Islet precursor cell (in vitro differentiated cells): Measurements from ENCODE around the gene NPPA.

ENCODE experiments used
- DNase-seq: peaks from one replicate; pipeline ENCODE4 v3.0.0-alpha.2; 2018

The NPPA gene

GRCh38 chr1:11841245-11842153 is 6.1 kb downstream of the NPPA start:
- no peak for DNase-seq

GRCh38 chr1:11839727-11840705 is 7.6 kb downstream of the NPPA start:
- DNase-seq: no peak

GRCh38 chr1:11838349-11839272 is 9.0 kb downstream of the NPPA start:
- DNase-seq: peak; percentile 87

GRCh38 chr1:11837767-11838348 is 9.7 kb downstream of the NPPA start:
- no peak for DNase-seq

- no peak for DNase-seq
Measured at GRCh38 chr1:11836955-11837766, 10.4 kb downstream of the NPPA start.

GRCh38 chr1:11835441-11836225 is 11.9 kb downstream of the NPPA start:
- DNase-seq: no peak

GRCh38 chr1:11833900-11834299 is 13.7 kb downstream of the NPPA start:
- DNase-seq: no peak

GRCh38 chr1:11833497-11833896 is 14.1 kb downstream of the NPPA start:
- no peak for DNase-seq

GRCh38 chr1:11831945-11832725 is 15.4 kb downstream of the NPPA start:
- no peak for DNase-seq

GRCh38 chr1:11828511-11828910 is 19.1 kb downstream of the NPPA start:
- DNase-seq: no peak

- DNase-seq: no peak
Measured at GRCh38 chr1:11826946-11827345, 20.6 kb downstream of the NPPA start.

GRCh38 chr1:11825131-11825530 is 22.5 kb downstream of the NPPA start:
- DNase-seq: no peak

GRCh38 chr1:11823366-11824137 is 24.0 kb downstream of the NPPA start:
- no peak for DNase-seq

GRCh38 chr1:11822091-11822490 is 25.5 kb downstream of the NPPA start:
- DNase-seq: no peak

- DNase-seq: no peak
Measured at GRCh38 chr1:11817192-11817591, 30.4 kb downstream of the NPPA start.

GRCh38 chr1:11813021-11813420 is 34.6 kb downstream of the NPPA start:
- DNase-seq: no peak

- DNase-seq: no peak
Measured at GRCh38 chr1:11807133-11807532, 40.5 kb downstream of the NPPA start.

GRCh38 chr1:11806307-11806936 is 41.2 kb downstream of the NPPA start:
- DNase-seq: no peak
